AML-193 (cell line): ENCODE measurements around the gene DGKH.

Source experiments
- DNase-seq, 2 experiments: peaks; one replicate each; lab custom pipeline; 2025; lab: John Stamatoyannopoulos, UW

The DGKH gene

GRCh38 chr13:42048342-42048683 lies at the start of gene DGKH:
TSS of gene DGKH (plus strand) at chr13:42048648. CDS start at chr13:42048774, 126 bp downstream.
- no peak for DNase-seq

GRCh38 chr13:42000846-42001245 lies 47.6 kb upstream of the DGKH start:
- DNase-seq: no peak

- DNase-seq: no peak
Observed at GRCh38 chr13:42001580-42001979, 46.9 kb upstream of the DGKH start.

GRCh38 chr13:42002066-42002465 lies 46.4 kb upstream of the DGKH start:
- no peak for DNase-seq

- DNase-seq: no peak
Observed at GRCh38 chr13:42007844-42008243, 40.6 kb upstream of the DGKH start.

GRCh38 chr13:42009057-42009456 lies 39.4 kb upstream of the DGKH start:
- no peak for DNase-seq

GRCh38 chr13:42011601-42012350 lies 36.7 kb upstream of the DGKH start:
- DNase-seq: no peak

- no peak for DNase-seq
Observed at GRCh38 chr13:42014119-42014518, 34.3 kb upstream of the DGKH start.

- no peak for DNase-seq
Observed at GRCh38 chr13:42017264-42017663, 31.2 kb upstream of the DGKH start.

- no peak for DNase-seq
Observed at GRCh38 chr13:42021851-42022250, 26.6 kb upstream of the DGKH start.

- DNase-seq: no peak
Observed at GRCh38 chr13:42022336-42022735, 26.1 kb upstream of the DGKH start.

GRCh38 chr13:42022796-42023493 lies 25.5 kb upstream of the DGKH start:
- no peak for DNase-seq

GRCh38 chr13:42027286-42027685 lies 21.2 kb upstream of the DGKH start:
- DNase-seq: no peak

- no peak for DNase-seq
Observed at GRCh38 chr13:42028113-42028799, 20.2 kb upstream of the DGKH start.

GRCh38 chr13:42035905-42036521 lies 12.4 kb upstream of the DGKH start:
- DNase-seq: no peak

GRCh38 chr13:42036711-42037110 lies 11.7 kb upstream of the DGKH start:
- DNase-seq: no peak

- DNase-seq: no peak
Observed at GRCh38 chr13:42038661-42039456, 9.6 kb upstream of the DGKH start.

GRCh38 chr13:42039457-42039945 lies 8.9 kb upstream of the DGKH start:
- no peak for DNase-seq

GRCh38 chr13:42039946-42040729 lies 8.3 kb upstream of the DGKH start:
- DNase-seq: peak; percentile 73 to 78

- no peak for DNase-seq
Observed at GRCh38 chr13:42040730-42041010, 7.8 kb upstream of the DGKH start.
